Right cardiac atrium (tissue), 5 donors: ENCODE measurements around the gene NUDT3. TPM values are rescaled to one million over a fixed set of nuclear protein-coding genes. Genes with fewer than 3 reads are reported as not detected.
"Not testable (repeated sequence)": the region's sequence is repeated elsewhere in the genome, so short reads cannot be mapped to it uniquely, and the experiment has no call there.

Experiments used
- ATAC-seq, 2 donors: fragments of 200-7000 bp; cut with Tn5 transposase; one replicate each; pipeline versions ENCODE4 v1.8.0 to v1.9.1; 2020; ENCODE audit warnings: moderate library complexity in 2 of 2, mild to moderate bottlenecking in 1 of 2
- DNase-seq, 3 donors: peaks; one replicate each; pipeline ENCODE4 v3.0.0-alpha.2; 2020
- H3K27ac ChIP-seq: one replicate; pipeline ENCODE4 v1.5.1; 2013; ENCODE audit warnings: mild to moderate bottlenecking, low read length, control low read depth, moderate library complexity
- H3K27me3 ChIP-seq: one replicate; pipeline ENCODE4 v1.6.1; 2013; ENCODE audit not compliant: control insufficient read depth, insufficient read depth
- H3K4me1 ChIP-seq: one replicate; pipeline ENCODE4 v1.6.1; 2013; ENCODE audit warnings: low read length; ENCODE audit not compliant: control insufficient read depth, insufficient read depth
- H3K4me3 ChIP-seq: one replicate; pipeline ENCODE4 v1.5.1; 2013; ENCODE audit warnings: low read length, control low read depth
- H3K9me3 ChIP-seq: one replicate; pipeline ENCODE4 v1.6.1; 2013; ENCODE audit warnings: low read length; ENCODE audit not compliant: control insufficient read depth
- WGBS: extraction: QIAGEN DNeasy Blood & Tissue Kit; methylation state at CpG from one replicate; pipeline ENCODE4 v1.1.7; 2013; 5-methylcytosine and 5-hydroxymethylcytosine counted together
- intact Hi-C, 4 donors: fragments of 100-400 bp; cut with DNase I; formaldehyde crosslinking; loops; one replicate each; pipeline versions ENCODE4 v1.11.0 to v1.14.0; 2022 to 2023
- polyA plus RNA-seq: library from polyadenylated mRNA; stranded (reverse); fragments of 200-250 nt; gene quantifications from one replicate; pipeline ENCODE4 v1.2.3, GENCODE V29; 2013
- total RNA-seq, 4 donors: library from RNA; stranded (reverse); fragmentation: NEBNext Ultra II Directional; extraction: Animal tissue kit (Norgen Biotek cat#: 25700); gene quantifications; one replicate each; pipeline ENCODE4 v1.2.1, GENCODE V29; 2021
- donor health status: healthy with polysubstance abuse.
- donor health status: DM: no; HTN: yes; CAD: no.
- donor health status: DM: no; HTN: no; CAD: no.
- donor health status: DM: no; HTN: yes; CAD: no; lungs with severe emphysema.
- donor health status: DM: yes; HTN: yes; CAD: no.

The NUDT3 gene
- total and polyA plus RNA-seq, 5 donors, result 22.0 to 67.1 (median 51.5) TPM

- WGBS, result 91% methylated on average over 1 of the region's 1 CpG
- Histone ChIP-seq H3K4me3 (no peak overlapping the region), H3K27ac (no peak overlapping the region), H3K9me3 (no peaks in the 10 kb centered on the region), H3K27me3 (no peaks in the 10 kb centered on the region), H3K4me1 (peaks cover 7% of the 10 kb centered on the region)
- ATAC-seq (no peak), DNase-seq (no peak)
- intact Hi-C loops, result no loop called here
Observed at GRCh38 chr6:34274129-34274528, 118.3 kb downstream of the NUDT3 start.

- H3K4me3 ChIP-seq, result no peak overlapping the region
- no peak overlapping the region for H3K27ac ChIP-seq
- H3K9me3 ChIP-seq, result no peaks in the 10 kb centered on the region
- intact Hi-C loops, result no loop called here
- 51% methylated on average over 3 of the region's 3 CpGs for WGBS
- peak; percentile 92 to 97 for ATAC-seq
- no peaks in the 10 kb centered on the region for H3K27me3 ChIP-seq
- DNase-seq, result peak; percentile 78 to 80 (median 78)
- peaks cover 7% of the 10 kb centered on the region for H3K4me1 ChIP-seq
Observed at GRCh38 chr6:34273242-34273805, 119.1 kb downstream of the NUDT3 start.

- ATAC-seq (no peak), DNase-seq (peak; percentile 30 to 67 (median 66))
- peaks cover 7% of the 10 kb centered on the region for H3K4me1 ChIP-seq
- WGBS, result 82% methylated on average over 13 of the region's 13 CpGs
- no peak overlapping the region for H3K4me3 ChIP-seq
- intact Hi-C loops, result no loop called here
- H3K9me3 ChIP-seq, result no peaks in the 10 kb centered on the region
- no peak overlapping the region for H3K27ac ChIP-seq
- no peaks in the 10 kb centered on the region for H3K27me3 ChIP-seq
Observed at GRCh38 chr6:34272013-34272926, 120.2 kb downstream of the NUDT3 start.

GRCh38 chr6:34269658-34270341 is 122.7 kb downstream of the NUDT3 start:
- intact Hi-C loops, ATAC-seq, H3K27ac ChIP-seq, H3K4me3 ChIP-seq, DNase-seq, H3K27me3 ChIP-seq, H3K4me1 ChIP-seq, H3K9me3 ChIP-seq: not testable (repeated sequence)
- WGBS, result 71% methylated on average over 17 of the region's 17 CpGs

- ATAC-seq, DNase-seq, intact Hi-C loops, H3K4me3 ChIP-seq, H3K27ac ChIP-seq, H3K4me1 ChIP-seq, H3K9me3 ChIP-seq, H3K27me3 ChIP-seq: not testable (repeated sequence)
- WGBS, result 93% methylated on average over 17 of the region's 25 CpGs
Observed at GRCh38 chr6:34269132-34269531, 123.3 kb downstream of the NUDT3 start.

GRCh38 chr6:34267746-34268145 is 124.7 kb downstream of the NUDT3 start:
- no peaks in the 10 kb centered on the region for H3K9me3 ChIP-seq
- intact Hi-C loops, result no loop called here
- 97% methylated on average over 2 of the region's 2 CpGs for WGBS
- ATAC-seq, result no peak
- H3K4me3 ChIP-seq, result no peak overlapping the region
- H3K27ac ChIP-seq, result no peak overlapping the region
- H3K27me3 ChIP-seq, result no peaks in the 10 kb centered on the region
- DNase-seq, result no peak
- no peaks in the 10 kb centered on the region for H3K4me1 ChIP-seq

- intact Hi-C loops, H3K4me1 ChIP-seq, ATAC-seq, H3K27me3 ChIP-seq, DNase-seq, H3K4me3 ChIP-seq, H3K9me3 ChIP-seq, H3K27ac ChIP-seq: not testable (repeated sequence)
- WGBS, result 81% methylated on average over 23 of the region's 23 CpGs
Observed at GRCh38 chr6:34263484-34263883, 129.0 kb downstream of the NUDT3 start.

GRCh38 chr6:34260576-34261267 is 131.7 kb downstream of the NUDT3 start:
- intact Hi-C loops, result no loop called here
- H3K27ac ChIP-seq, result no peak overlapping the region
- WGBS, result 78% methylated on average over 17 of the region's 17 CpGs
- DNase-seq (no peak), ATAC-seq (no peak)
- H3K27me3 ChIP-seq, result no peaks in the 10 kb centered on the region
- H3K9me3 ChIP-seq, result no peaks in the 10 kb centered on the region
- no peak overlapping the region for H3K4me3 ChIP-seq
- no peaks in the 10 kb centered on the region for H3K4me1 ChIP-seq

GRCh38 chr6:34259529-34260069 is 132.9 kb downstream of the NUDT3 start:
- ATAC-seq (no peak), DNase-seq (no peak)
- Histone ChIP-seq H3K4me3 (no peak overlapping the region), H3K4me1 (no peaks in the 10 kb centered on the region), H3K9me3 (no peaks in the 10 kb centered on the region), H3K27me3 (no peaks in the 10 kb centered on the region), H3K27ac (no peak overlapping the region)
- 81% methylated on average over 6 of the region's 6 CpGs for WGBS
- intact Hi-C loops, result no loop called here

- H3K9me3 ChIP-seq, DNase-seq, H3K27ac ChIP-seq, H3K4me3 ChIP-seq, ATAC-seq, H3K27me3 ChIP-seq, H3K4me1 ChIP-seq: not testable (repeated sequence)
- WGBS, result 64% methylated on average over 2 of the region's 2 CpGs
- intact Hi-C loops, result loop anchor here in 1 of 4 donors (5.0 kb wide), 1 partner anchor 140 kb away; the partner anchor contains the start of gene NUDT3
Observed at GRCh38 chr6:34252395-34252794, 140.1 kb downstream of the NUDT3 start.
